GM19438 (cell line): ENCODE measurements around the gene NOP58.
"Not testable (repeated sequence)": the region's sequence is repeated elsewhere in the genome, so short reads cannot be mapped to it uniquely, and the experiment has no call there.

Experiments used
- ATAC-seq: cut with Tn5 transposase; IDR thresholded peaks from one replicate; pipeline ENCODE4 v1.9.1; 2021; ENCODE audit warnings: low read depth; ENCODE audit not compliant: unreplicated experiment

NOP58 gene

DNA sequence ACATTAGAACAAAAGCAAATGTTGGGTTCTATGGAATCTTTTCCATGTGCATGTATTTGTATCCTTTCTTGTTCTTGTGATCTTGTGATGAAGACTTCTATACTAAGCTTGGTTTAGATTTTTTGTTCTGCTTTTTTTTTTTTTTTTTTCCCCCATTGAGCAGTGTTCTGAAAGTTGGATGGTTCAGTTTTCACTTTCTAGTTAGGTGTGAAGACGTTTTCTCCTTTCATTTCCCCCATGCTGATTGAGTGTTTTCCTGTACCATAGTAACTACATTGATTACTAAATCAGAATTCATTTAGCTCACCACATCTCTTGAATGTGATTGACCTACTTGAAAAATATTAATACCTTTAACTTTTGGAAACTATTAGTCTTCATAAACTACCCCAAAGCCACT, 34.1 kb downstream of the NOP58 start:
- peak; percentile 82 for ATAC-seq

DNA sequence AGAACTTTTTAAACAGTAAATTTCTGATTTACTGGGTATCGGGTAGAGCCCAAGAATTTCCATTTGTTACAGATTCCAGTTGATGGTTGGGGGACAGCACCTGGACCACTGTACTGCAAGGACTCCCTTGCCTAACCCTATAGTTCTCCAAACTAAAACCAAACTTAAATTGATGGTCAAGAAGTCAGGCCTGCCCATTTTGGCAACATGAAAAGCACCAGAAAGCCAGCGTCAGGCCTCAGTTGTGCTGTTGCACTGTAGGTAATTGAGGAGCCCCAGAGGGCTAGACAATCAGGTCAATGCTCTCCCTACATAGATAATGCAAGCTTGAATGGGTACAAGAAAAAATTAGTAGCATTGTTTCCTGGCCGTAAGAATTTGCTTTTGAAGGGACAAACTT, 40.5 kb downstream of the NOP58 start:
- ATAC-seq: no peak

DNA sequence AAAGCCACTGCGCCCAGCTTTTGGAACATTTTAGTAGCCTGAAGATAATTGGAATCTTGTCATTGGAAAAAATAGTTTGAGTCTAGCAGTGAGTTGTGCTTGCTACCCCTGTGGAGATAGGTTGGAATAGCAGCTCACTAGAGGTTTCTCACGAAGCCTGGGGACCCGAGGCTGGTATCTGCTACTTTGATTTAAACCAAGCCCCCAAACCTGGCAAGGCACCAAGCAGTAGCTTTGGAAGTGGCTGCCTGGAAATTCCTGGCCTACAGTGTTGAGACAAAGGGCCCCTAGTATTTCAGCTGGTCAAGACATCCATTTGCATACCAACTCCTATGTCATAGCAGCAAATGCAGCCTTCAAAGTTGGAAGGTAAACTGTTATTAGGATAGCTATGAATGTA, 42.1 kb downstream of the NOP58 start:
- no peak for ATAC-seq

DNA sequence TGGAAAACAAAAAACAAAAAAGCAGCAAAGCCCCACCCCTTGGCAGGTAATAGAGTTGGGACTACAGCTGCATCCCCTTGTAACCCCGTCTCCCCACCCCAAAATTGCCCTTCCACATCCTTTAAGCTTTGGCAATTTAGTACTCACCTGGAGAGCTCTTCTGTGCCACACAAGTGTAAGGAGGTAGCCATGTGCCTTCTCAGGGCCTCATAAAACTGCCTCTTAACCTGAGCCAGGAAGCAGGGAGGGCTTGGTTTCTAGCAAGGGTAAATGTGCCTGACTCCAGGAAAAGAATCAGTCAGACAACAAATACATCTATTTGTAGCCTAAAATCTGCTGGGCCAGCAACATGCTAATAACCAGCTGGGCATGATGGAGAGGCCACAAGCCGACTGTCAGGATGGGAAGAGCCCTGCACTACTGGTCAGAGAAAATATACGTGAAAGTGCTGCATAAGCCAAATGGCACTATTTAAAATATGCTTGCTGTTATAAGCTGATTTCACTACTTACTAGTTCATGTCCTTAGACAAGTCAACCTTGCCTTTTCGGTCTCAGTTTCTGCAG, 46.3 kb downstream of the NOP58 start:
- ATAC-seq: no peak

DNA sequence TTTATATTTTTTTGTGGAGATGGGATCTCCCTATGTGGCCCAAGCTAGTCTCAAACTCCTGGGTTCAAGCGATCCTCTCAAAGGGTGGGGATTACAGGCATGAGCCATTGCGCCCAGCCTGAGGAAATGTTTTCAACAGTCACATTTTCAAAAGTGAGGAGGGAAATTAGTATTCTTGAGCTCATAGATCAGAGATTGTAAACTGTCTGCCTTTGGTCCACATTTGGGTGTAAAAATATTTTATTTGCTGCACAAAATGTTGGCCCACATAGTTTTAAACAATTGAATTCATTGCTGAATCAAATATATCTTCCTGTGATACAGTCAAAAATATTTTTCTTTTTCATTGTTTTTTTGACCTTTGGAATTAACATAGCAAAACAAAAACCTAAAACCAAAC, 48.6 kb downstream of the NOP58 start:
- ATAC-seq: no peak

DNA sequence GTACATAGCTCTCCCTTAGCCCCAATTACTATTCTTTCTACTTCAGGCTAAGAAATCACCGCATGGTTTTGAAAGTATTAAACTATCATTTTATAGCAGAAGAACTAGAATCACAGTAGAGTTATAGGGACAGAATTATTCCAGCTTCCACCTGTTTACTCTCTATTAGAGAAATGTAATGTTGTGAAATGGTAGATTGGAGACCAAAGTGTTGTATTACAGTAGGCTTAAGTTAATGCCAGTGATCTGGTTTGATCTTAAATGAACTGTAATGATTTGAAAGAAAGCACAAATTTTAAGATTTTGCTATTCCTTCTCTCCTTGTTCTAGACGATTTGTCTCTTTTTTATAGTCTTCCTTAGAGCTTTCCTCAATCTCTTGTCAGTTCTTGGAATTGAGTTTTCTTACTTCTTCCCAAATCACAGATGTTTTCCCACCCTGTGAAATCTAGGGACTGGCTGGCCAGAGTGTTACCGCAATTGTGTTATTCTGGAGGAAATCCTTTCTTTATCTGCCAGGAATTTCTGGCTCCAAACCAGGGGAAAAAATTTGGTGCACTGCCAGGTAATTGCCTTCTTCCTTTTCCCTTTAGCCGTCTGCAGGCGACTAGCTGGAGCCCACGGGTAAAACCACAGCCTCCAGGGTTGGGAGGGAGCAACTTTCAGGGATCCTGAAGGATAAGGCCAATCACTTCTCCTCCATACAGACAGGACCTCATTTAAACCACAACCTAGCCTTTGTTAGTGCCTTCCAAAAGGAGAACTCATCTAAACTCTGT, 51.7 kb downstream of the NOP58 start:
- ATAC-seq: no peak

DNA sequence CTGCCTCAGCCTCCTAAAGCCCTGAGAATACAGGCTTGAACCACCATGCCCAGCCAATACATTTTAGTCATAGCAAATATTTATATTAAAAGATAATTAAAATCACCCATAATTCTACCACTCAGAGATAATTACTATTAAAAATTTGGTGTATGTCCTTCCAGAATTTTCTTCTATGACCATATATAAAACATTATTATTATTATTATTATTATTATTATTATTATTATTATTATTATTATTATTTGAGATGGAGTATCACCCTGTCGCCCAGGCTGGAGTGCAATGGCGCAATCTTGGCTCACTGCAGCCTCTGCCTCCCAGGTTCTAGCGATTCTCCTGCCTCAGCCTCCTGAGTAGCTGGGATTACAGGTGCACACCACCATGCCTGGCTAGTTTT, 54.8 kb downstream of the NOP58 start:
- ATAC-seq: not testable (repeated sequence)

DNA sequence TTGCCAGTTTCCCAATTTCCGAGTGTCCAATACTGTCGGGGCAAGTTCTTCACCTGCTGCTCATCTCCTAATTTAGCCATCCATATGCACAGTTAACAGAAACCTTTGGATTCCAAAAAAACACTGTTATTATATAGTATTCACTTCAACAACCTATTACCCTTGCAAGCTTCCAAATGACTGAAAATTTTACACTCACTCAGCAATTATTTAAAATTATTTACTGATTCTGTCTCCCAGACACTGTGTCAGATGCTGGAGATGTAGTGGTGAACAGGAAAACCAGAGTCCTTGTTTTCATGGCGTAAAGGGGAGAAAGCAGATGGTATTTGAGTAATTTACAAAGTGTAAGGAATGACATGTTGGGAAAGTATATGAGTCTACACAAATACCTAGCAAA, 56.9 kb downstream of the NOP58 start:
- no peak for ATAC-seq

DNA sequence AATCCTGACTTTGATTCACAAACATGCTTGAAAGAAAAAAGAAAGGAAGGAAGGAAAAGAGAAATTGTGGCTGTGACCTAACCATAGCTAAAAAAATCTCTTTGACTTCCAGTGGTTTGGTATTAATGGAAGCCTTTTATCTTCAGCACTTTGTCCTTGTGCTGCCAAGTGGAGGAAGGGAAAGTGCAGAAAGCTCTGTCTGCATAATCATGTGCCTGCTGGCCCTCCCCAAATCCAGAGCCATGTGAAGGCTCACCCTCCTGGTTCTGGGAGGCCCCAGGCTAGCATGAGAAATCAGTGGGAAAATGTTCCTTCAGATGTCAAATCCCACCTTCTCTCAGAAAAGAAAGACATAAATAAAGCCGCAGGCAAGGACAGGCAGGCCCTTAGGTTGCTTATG, 62.3 kb downstream of the NOP58 start:
- ATAC-seq: no peak

DNA sequence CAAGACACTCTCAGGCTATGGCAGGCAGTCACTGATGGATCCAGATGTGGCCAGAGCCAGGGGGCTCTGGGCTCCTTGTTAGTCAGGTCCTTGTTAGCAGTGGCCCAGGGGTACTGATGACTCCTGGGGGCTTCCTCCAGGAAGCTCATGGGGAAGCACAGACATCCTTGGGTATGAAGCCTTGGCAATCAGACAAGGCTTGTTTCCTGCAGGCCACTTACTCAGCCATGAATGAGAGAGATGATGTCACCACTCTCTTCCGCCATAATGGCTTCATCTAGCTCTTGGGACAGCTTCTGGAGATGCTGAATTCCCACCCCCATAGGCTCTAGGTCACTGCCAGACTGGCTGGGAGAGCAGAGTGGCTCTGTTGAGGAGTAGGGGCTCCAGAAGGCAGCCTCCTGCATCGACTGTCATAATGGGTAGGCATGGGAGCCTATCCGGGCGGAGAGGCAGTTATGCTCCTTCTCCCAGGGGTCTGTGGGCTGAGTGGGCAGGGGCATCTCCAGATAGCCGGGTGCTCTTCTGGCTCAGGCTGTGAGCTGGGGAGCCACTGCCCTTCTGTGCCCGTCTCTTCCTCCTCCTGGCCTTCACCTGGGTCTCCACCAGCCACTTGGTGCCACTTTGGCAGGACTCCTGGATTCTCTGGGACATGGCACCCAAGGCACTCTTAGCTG, 70.4 kb downstream of the NOP58 start:
- no peak for ATAC-seq

DNA sequence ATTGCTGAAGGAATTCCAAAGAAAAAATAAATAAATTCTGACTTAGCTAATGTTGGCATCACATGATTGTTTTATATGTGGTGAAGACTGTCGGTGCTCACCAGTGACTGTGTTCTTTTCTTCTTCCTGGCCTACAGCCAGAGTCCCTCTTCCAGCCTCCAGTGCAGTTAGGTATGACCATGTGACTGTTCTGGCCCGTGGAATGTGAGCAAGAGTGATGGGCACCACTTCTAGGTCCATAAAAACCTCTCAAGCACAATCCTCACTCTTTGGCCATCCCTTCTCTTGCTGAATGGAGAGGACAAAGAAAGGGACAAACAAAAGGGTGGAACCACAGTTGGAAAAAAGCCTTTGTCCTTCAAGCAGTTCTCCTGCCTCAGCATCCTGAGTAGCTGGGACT, 71.6 kb downstream of the NOP58 start:
- no peak for ATAC-seq

DNA sequence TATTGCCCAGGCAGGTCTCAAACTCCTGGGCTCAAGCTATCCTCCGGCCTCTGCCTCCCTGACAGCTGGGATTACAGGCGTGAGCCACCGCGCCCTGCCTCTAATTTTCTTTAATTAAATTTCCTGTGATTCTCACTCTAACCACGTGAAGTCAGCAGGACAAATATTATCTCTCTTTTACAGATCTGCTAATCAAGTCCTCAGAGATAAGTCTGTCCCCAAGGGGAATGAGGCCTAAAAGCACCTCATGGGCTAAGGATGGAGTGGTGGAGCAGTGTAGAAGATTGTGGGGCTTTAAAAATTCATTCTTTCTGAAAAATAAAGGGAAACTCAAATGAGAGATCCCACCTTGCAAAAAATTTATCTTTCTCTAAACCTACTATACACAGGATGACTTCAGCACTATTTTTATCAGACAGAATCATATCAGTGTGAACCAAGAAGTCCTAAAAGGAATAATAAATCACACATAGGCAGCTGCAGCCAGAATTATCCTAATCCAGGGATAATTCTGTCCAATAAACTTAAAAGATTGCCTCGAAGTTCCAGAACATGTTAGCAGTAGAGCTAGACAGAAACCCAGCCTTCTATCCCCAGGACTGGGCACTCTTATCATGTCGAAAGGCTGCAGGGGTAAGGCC, 72.3 kb downstream of the NOP58 start:
- no peak for ATAC-seq

DNA sequence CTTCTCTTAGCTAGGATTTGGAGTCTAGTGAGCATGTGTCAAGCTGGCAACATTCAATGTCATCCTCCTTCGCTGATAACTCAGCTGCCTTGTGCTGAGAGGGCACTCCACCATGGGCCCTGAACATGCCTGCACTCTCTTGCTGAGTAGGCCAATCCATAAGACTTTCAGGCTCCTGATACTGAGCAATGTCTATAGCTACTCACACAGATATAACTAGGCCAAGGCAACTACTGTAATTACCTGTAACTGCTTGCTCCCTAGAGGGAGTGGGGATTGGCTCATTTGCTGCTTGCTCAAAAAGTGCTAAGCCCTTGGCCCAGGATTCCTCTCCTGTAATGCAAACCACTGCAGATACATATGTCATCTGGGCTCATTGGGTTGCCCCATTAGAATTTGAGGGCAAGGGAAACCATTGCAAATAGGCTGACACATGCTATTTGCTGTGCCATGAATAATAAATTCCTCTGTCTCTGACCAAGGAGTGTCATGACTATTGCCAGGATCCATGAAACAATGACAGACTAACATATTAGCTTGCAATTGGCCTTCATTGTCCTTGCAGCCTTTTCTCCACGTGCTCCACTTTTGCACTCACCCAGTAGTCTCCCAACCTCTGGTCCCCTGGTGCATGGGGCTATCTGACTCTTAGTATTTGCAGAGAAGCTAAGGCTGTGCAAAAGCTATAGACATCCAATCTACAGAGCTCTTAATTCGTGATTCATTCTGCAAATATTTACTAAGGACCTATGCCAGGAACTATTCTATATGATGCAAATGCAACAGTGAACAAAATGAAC, 73.7 kb downstream of the NOP58 start:
- no peak for ATAC-seq

DNA sequence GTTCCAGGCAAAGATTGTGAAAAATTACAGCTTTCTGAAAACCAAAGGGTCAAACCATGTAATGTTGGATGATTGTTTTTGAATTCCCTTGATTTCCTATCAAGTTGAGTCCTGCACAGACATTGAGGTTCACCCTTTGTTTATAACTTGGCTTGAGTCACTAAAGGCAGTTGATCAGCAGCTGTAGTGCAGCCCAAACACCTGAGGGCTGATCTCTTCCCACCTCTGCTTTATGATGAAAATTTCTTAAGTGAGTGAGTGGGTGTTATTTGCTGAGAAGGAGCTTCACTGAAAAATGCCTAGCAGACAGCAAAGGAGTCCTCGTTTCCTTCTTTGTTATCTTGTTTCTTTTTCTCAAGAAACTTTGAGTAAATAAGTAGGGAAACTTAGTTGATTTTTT, 78.6 kb downstream of the NOP58 start:
- no peak for ATAC-seq

DNA sequence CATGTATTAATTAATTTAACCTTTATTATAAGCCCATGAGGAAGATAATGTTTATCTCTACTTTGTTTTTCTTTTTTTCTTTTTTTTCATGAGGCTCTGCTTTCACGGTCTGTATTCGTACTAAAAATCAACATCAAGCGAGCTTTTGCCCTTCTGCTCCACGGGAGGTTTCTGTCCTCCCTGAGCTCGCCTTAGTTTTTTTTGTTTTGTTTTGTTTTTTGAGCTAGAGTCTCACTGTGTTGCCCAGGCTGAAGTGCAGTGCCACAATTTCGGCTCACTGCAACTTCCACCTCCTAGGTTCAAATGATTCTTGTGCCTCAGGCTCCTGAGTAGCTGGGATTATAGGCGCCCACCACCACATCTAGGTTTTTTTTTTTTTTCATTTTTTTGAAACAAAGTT, 80.6 kb downstream of the NOP58 start:
- no peak for ATAC-seq
